Cardiac muscle cell (in vitro differentiated cells and primary cell): Measurements from ENCODE around the gene FAM222B. TPM values are rescaled to one million over a fixed set of nuclear protein-coding genes. Genes with fewer than 3 reads are reported as not detected.

ENCODE experiments used
- DNase-seq, 2 donors: peaks; one replicate each; pipeline versions ENCODE4 v3.0.0 to v3.0.0-alpha.2; 2010 to 2017; ENCODE audit warnings: low read depth in 1 of 2, low spot score in 1 of 2
- H3K27ac ChIP-seq: fragments of 200-600 bp; sonication (generic); 2 replicates; pipeline ENCODE4 v1.5.1; 2016
- H3K27me3 ChIP-seq: fragments of 200-600 bp; sonication (generic); 2 replicates; pipeline ENCODE4 v1.6.0; 2016; ENCODE audit warnings: control low read depth
- H3K36me3 ChIP-seq: fragments of 200-600 bp; sonication (generic); 2 replicates; pipeline ENCODE4 v1.5.1; 2016; ENCODE audit warnings: control low read depth
- H3K4me1 ChIP-seq: fragments of 200-600 bp; sonication (generic); 2 replicates; pipeline ENCODE4 v1.8.1; 2017; ENCODE audit warnings: low read depth, mild to moderate bottlenecking, mixed run types
- H3K4me3 ChIP-seq: fragments of 200-600 bp; sonication (generic); 2 replicates; pipeline ENCODE4 v1.5.1; 2016; ENCODE audit warnings: mild to moderate bottlenecking
- H3K9me3 ChIP-seq: fragments of 200-600 bp; sonication (generic); 2 replicates; pipeline ENCODE4 v1.5.1; 2017; ENCODE audit warnings: low read depth, mild to moderate bottlenecking, control low read depth
- CTCF ChIP-seq: IDR thresholded peaks from 2 replicates; pipeline ENCODE4 v1.5.1; 2012; ENCODE audit warnings: low read depth, mild to moderate bottlenecking, low read length
- polyA plus RNA-seq: library from polyadenylated mRNA; unstranded; fragments of >200 nt; fragmentation: Nextera tagmentation; extraction: Ambion mirVana; gene quantifications from 2 replicates; pipeline ENCODE4 v1.2.1, GENCODE V29; 2016
- total RNA-seq: library from RNA; depleted of rRNA; stranded (reverse); fragments of >200 nt; gene quantifications from 2 replicates; pipeline ENCODE4 v1.2.3, GENCODE V29; 2016

FAM222B gene
- 19.4 and 25.5 TPM in 2 replicates for total RNA-seq
- polyA plus RNA-seq: 30.3 and 34.1 TPM in 2 replicates

- peak; percentile 87 to 95 for DNase-seq
- no peak for TF ChIP-seq CTCF
- no peaks in the 10 kb centered on the region for H3K27me3 ChIP-seq
- H3K27ac ChIP-seq: peak within 1 kb of the TSS; percentile 49
- H3K36me3 ChIP-seq: no peaks in the 10 kb centered on the region
- no peaks in the 10 kb centered on the region for H3K9me3 ChIP-seq
- H3K4me1 ChIP-seq: peaks cover 6% of the 10 kb centered on the region
- peak within 1 kb of the TSS; percentile 61 for H3K4me3 ChIP-seq
Observed at GRCh38 chr17:28842282-28843012, at the start of gene FAM222B. FAM222B (minus strand) TSS chr17:28842790; CDS start chr17:28766667, 76,123 bp downstream.

GRCh38 chr17:28892024-28892423 is 49.4 kb upstream of the FAM222B start:
- Histone ChIP-seq H3K36me3 (no peaks in the 10 kb centered on the region), H3K27ac (no peak overlapping the region), H3K4me3 (no peak overlapping the region), H3K4me1 (peaks cover 16% of the 10 kb centered on the region), H3K27me3 (no peaks in the 10 kb centered on the region), H3K9me3 (no peaks in the 10 kb centered on the region)
- TF ChIP-seq CTCF: no peak
- DNase-seq: no peak

GRCh38 chr17:28891201-28891600 is 48.6 kb upstream of the FAM222B start:
- Histone ChIP-seq H3K9me3 (no peaks in the 10 kb centered on the region), H3K36me3 (no peaks in the 10 kb centered on the region), H3K4me1 (peaks cover 12% of the 10 kb centered on the region), H3K4me3 (no peak overlapping the region), H3K27ac (no peak overlapping the region), H3K27me3 (no peaks in the 10 kb centered on the region)
- TF ChIP-seq CTCF: no peak
- DNase-seq: no peak

- Histone ChIP-seq H3K4me1 (peaks cover 5% of the 10 kb centered on the region), H3K9me3 (no peaks in the 10 kb centered on the region), H3K36me3 (no peaks in the 10 kb centered on the region), H3K27ac (no peak overlapping the region), H3K27me3 (no peaks in the 10 kb centered on the region), H3K4me3 (no peak overlapping the region)
- no peak for DNase-seq
- no peak for TF ChIP-seq CTCF
Observed at GRCh38 chr17:28889996-28890395, 47.4 kb upstream of the FAM222B start.

GRCh38 chr17:28888832-28889231 is 46.2 kb upstream of the FAM222B start:
- no peak overlapping the region for H3K27ac ChIP-seq
- no peak overlapping the region for H3K4me3 ChIP-seq
- no peak for TF ChIP-seq CTCF
- no peaks in the 10 kb centered on the region for H3K9me3 ChIP-seq
- no peak for DNase-seq
- H3K27me3 ChIP-seq: no peaks in the 10 kb centered on the region
- peaks cover 5% of the 10 kb centered on the region for H3K4me1 ChIP-seq
- no peaks in the 10 kb centered on the region for H3K36me3 ChIP-seq
